NCI-H146 treated with DMSO at 0.1 percent for 48 hours (cell line): ENCODE measurements around the gene PDE12.
"Not testable (repeated sequence)": the region's sequence is repeated elsewhere in the genome, so short reads cannot be mapped to it uniquely, and the experiment has no call there.

Experiments used
- DNase-seq: peaks from one replicate; lab custom pipeline; 2025; ENCODE audit not compliant: unreplicated experiment; lab: John Stamatoyannopoulos, UW

PDE12 gene

DNA sequence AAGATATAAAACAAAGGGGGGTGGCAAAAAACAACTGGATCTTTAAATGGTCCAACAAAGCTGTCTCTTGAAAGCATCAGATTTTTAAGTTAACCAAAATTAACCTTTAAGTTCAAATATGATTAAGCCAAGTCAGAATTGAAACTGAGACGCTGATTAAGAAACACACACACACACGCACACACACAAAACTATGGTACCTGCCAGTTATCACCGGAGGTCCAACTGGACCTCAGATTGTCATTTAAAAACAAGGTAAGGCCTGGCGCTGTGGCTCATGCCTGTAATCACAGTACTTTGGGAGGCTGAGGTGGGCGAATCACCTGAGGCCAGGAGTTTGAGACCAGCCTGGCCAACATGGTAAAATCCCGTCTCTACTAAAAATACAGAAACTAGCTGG is 30.7 kb downstream of the PDE12 start:
- DNase-seq = no peak

GRCh38 chr3:57587905-57588304 is 31.8 kb downstream of the PDE12 start:
- no peak for DNase-seq

DNA sequence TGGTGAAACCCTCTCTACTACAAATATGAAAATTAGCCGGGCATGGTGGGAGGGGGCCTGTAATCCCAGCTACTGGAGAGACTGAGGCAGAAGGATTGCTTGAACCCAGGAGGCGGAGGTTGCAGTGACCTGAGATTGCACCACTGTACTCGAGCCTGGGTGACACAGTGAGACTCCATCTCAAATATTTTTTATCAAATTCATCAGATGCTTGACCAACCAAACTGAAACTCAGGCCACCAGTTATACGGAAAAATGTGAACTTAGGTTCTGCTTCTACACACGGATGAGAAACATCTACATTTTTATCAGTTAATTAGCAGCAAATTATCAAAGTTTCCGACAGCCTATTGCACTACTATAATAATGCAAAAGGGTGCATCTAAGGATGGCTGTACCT is 36.2 kb downstream of the PDE12 start:
- no peak for DNase-seq

DNA sequence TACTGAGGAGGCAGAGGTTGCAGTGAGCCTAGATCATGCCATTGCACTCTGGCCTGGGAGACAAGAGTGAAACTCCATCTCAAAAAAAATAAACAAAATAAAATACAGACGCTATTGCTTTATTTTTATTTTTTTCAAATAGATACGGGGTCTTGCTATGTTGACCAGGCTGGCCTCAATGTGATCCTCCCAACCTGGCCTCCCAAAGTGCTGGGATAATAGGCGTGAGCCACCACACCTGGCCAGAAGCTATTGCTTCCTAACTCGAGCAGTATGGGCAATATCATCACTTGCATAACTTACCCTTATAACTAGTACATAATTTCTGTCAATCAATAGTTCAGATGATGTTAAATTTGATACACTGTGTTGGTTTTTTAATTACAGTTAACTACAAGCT is 38.1 kb downstream of the PDE12 start:
- DNase-seq = no peak

- no peak for DNase-seq
These were observed 38.5 kb downstream of the PDE12 start for GRCh38 chr3:57594576-57594975.

GRCh38 chr3:57596495-57597126 is 40.5 kb downstream of the PDE12 start:
- peak; percentile 15 for DNase-seq

- DNase-seq = peak; percentile 94
These were observed 41.3 kb downstream of the PDE12 start, which contains the start of gene ARF4 for GRCh38 chr3:57597127-57597923. Gene ARF4 (minus strand): TSS chr3:57597344. CDS start chr3:57597140, 204 bp downstream.

DNA sequence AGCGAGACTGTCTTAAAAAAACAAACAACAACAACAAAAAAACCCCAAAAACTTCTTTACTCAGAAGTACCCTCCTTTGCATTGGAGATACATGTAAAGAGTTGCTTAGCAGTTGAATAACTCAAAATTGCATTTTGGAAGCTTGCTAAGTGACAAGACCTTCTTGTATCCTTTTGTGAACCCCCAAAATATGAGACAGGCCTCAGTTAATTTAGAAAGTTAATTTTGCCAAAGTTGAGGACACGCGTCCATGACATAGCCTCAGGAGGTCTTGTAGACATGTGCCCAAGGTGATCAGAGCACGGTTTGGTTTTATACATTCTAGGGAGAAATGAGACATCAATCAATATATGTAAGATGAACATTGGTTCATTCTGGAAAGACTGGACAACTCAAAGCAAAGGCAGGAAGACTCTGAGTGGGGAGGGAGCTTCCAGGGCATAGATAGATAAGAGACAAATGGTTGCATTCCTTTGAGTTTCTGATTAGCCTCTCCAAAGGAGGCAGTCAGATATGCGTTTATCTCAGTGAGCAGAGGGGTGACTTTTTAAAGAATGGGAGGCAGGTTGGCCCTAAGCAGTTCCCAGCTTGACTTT is 42.8 kb downstream of the PDE12 start:
- DNase-seq = no peak

DNA sequence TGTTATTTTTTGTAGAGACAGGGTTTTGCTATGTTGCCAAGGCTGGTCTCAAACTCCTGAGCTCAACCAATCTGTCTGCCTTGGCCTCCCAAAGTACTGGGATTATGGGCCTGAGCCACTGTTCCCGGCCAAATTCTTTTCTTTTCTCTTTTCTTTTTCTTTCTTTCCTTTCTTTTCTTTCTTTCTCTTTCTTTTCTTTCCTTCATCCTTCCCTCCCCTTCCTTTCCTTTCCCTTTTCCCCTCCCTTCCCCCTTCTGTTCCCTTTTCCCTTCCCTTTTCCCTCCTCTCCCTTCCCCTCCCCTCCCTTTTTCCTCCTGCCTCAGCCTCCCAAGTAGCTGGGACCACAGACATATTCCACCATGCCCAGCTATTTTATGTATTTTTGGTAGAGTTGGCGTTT is 44.1 kb downstream of the PDE12 start:
- DNase-seq = no peak

DNA sequence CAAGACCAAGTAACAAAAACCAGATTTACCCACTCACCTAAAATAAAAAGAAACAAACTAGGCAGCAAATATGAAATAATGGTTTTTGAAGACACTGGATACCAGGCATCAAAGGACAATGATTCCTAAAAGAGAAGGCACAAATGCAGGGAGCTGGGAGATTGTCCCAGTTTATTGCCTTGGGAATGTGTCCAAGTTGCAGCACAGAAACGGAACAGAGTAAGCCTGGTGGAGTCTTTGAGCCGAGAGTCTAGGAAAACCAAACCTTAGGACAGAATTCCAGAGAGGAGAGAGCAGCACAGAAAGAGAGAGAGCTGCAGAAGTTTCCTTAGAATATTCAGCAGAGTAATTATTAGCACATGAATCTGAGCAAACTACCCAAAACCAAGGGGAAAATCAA is 48.9 kb downstream of the PDE12 start:
- DNase-seq = no peak

GRCh38 chr3:57605683-57606082 is 49.6 kb downstream of the PDE12 start:
- no peak for DNase-seq

DNA sequence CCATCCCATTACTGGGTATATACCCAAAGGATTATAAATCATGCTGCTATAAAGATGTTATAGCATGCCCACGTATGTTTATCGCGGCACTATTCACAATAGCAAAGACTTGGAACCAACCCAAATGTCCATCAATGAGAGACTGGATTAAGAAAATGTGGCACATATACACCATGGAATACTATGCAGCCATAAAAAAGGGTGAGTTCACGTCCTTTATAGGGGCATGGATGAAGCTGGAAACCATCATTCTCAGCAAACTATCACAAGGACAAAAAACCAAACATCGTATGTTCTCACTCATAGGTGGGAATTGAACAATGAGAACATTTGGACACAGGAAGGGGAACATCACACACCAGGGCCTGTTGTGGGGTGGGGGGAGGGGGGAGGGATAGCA is 55.8 kb downstream of the PDE12 start:
- not testable (repeated sequence) for DNase-seq

DNA sequence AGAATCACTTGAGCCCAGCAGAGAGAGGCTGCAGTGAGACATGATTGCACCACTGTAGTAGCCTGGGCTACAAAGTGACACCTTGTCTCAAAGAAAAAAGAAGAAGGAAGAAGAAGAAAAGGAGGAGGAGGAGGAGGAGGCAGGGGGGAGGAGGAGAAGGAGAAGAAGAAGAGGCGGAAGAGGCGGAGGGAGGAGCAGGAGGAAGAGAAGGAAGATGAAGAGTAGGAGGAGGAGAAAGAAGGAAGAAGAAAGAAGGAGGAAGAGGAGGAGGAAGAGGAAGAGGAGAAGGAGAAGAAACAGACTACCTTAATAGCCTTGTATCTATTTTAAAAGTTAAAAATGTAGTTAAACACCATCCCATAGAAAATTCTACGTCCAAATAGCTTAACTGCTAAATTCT is 60.2 kb downstream of the PDE12 start:
- DNase-seq = no peak
